Mesendoderm (in vitro differentiated cells): ENCODE measurements around the gene GLI3.

Experiments
- DNase-seq: peaks from one replicate; pipeline ENCODE4 v3.0.0; 2013
- H2AK5ac ChIP-seq: 2 replicates; pipeline ENCODE4 v1.6.1; 2013; ENCODE audit warnings: low read length, inconsistent platforms
- H2BK120ac ChIP-seq: 2 replicates; pipeline ENCODE4 v1.6.1; 2013; ENCODE audit warnings: low read depth, mild to moderate bottlenecking, low read length, moderate library complexity, mixed read lengths
- H2BK15ac ChIP-seq: replicated peaks from 2 replicates; pipeline ENCODE4 v1.6.1; 2013; ENCODE audit warnings: low read depth, mild to moderate bottlenecking, moderate library complexity
- H2BK5ac ChIP-seq: 2 replicates; pipeline ENCODE4 v1.6.1; 2013; ENCODE audit warnings: low read length, inconsistent platforms
- H3K18ac ChIP-seq: 2 replicates; pipeline ENCODE4 v1.6.1; 2013; ENCODE audit warnings: mild to moderate bottlenecking, low read length, mixed read lengths
- H3K23ac ChIP-seq: one replicate; pipeline ENCODE4 v1.6.1; 2013; ENCODE audit warnings: low read length
- H3K27ac ChIP-seq: 2 replicates; pipeline ENCODE4 v1.5.1; 2013; ENCODE audit warnings: low read depth, mild to moderate bottlenecking, inconsistent platforms, low read length, moderate library complexity
- H3K27me3 ChIP-seq: 2 replicates; pipeline ENCODE4 v1.6.1; 2013; ENCODE audit warnings: low read length, control low read depth, mild to moderate bottlenecking, inconsistent platforms; ENCODE audit not compliant: insufficient read depth, poor library complexity
- H3K36me3 ChIP-seq: 2 replicates; pipeline ENCODE4 v1.6.1; 2013; ENCODE audit warnings: low read length, inconsistent platforms; ENCODE audit not compliant: control insufficient read depth, insufficient read depth
- H3K4ac ChIP-seq: one replicate; pipeline ENCODE4 v1.6.1; 2013; ENCODE audit warnings: low read depth, mild to moderate bottlenecking, low read length, moderate library complexity
- H3K4me1 ChIP-seq: 2 replicates; pipeline ENCODE4 v1.6.1; 2013; ENCODE audit warnings: low read depth, low read length, inconsistent platforms; ENCODE audit not compliant: control insufficient read depth
- H3K4me2 ChIP-seq: 2 replicates; pipeline ENCODE4 v1.6.1; 2013; ENCODE audit warnings: low read length
- H3K4me3 ChIP-seq: 2 replicates; pipeline ENCODE4 v1.5.1; 2013; ENCODE audit warnings: mild to moderate bottlenecking, low read length
- H3K56ac ChIP-seq: one replicate; pipeline ENCODE4 v1.6.1; 2013; ENCODE audit warnings: low read length
- H3K79me1 ChIP-seq: 2 replicates; pipeline ENCODE4 v1.6.1; 2013; ENCODE audit warnings: low read length, inconsistent platforms
- H3K79me2 ChIP-seq: 2 replicates; pipeline ENCODE4 v1.6.1; 2013; ENCODE audit warnings: mild to moderate bottlenecking, low read length; ENCODE audit not compliant: control insufficient read depth, insufficient read depth
- H3K9ac ChIP-seq: 2 replicates; pipeline ENCODE4 v1.6.1; 2013; ENCODE audit warnings: low read length, inconsistent platforms
- H4K5ac ChIP-seq: one replicate; pipeline ENCODE4 v1.6.1; 2013; ENCODE audit warnings: low read length
- H4K8ac ChIP-seq: one replicate; pipeline ENCODE4 v1.6.1; 2013; ENCODE audit warnings: low read depth, mild to moderate bottlenecking, control low read depth, low read length, moderate library complexity
- WGBS: extraction: QIAGEN DNeasy Blood & Tissue Kit; methylation state at CpG from one replicate; pipeline ENCODE4 v1.1.7; 2013; ENCODE audit warnings: low lambda C conversion rate, missing lambda C conversion rate; ENCODE audit not compliant: insufficient coverage; ENCODE audit errors: extremely low coverage; 5-methylcytosine and 5-hydroxymethylcytosine counted together

The GLI3 gene

GRCh38 chr7:42022791-42023190, 214.2 kb downstream of the GLI3 start:
- whole genome bisulfite sequencing, result no CpG with 5 or more reads among the region's 2 CpGs
- no peak overlapping the region for H2BK120ac ChIP-seq

GRCh38 chr7:42022056-42022455, 215.0 kb downstream of the GLI3 start:
- H3K36me3 ChIP-seq, result no peaks in the 10 kb centered on the region
- no peak overlapping the region for H2BK15ac ChIP-seq

More at GRCh38 chr7:42022791-42023190, 214.2 kb downstream of the GLI3 start:
- Histone ChIP-seq H2BK15ac (no peak overlapping the region), H3K4me3 (no peak overlapping the region), H3K4me1 (no peaks in the 10 kb centered on the region), H3K79me2 (no peaks in the 10 kb centered on the region), H3K56ac (no peak overlapping the region), H3K4ac (no peak overlapping the region), H3K36me3 (no peaks in the 10 kb centered on the region), H3K4me2 (no peak overlapping the region), H3K9ac (no peak overlapping the region), H3K79me1 (no peaks in the 10 kb centered on the region), H3K23ac (no peak overlapping the region), H3K18ac (no peak overlapping the region), H2BK5ac (no peak overlapping the region), H2AK5ac (no peak overlapping the region), H3K27ac (no peak overlapping the region), H3K27me3 (no peaks in the 10 kb centered on the region), H4K5ac (no peak overlapping the region), H4K8ac (no peak overlapping the region)
- no peak for DNase-seq

GRCh38 chr7:42021631-42022030, 215.4 kb downstream of the GLI3 start:
- no peaks in the 10 kb centered on the region for H3K27me3 ChIP-seq
- no CpG with 5 or more reads among the region's 3 CpGs for WGBS
- no peak overlapping the region for H4K8ac ChIP-seq
- no peak overlapping the region for H4K5ac ChIP-seq
- no peak overlapping the region for H3K4me3 ChIP-seq
- H3K79me1 ChIP-seq, result no peaks in the 10 kb centered on the region
- no peak overlapping the region for H3K9ac ChIP-seq
- no peak overlapping the region for H3K23ac ChIP-seq
- no peak overlapping the region for H3K56ac ChIP-seq
- H3K4me2 ChIP-seq, result no peak overlapping the region
- no peak overlapping the region for H2BK15ac ChIP-seq
- no peak overlapping the region for H2BK120ac ChIP-seq
- H3K4ac ChIP-seq, result no peak overlapping the region
- H2AK5ac ChIP-seq, result no peak overlapping the region
- no peaks in the 10 kb centered on the region for H3K79me2 ChIP-seq
- H2BK5ac ChIP-seq, result no peak overlapping the region
- no peaks in the 10 kb centered on the region for H3K36me3 ChIP-seq
- DNase-seq, result no peak
- H3K18ac ChIP-seq, result no peak overlapping the region
- no peak overlapping the region for H3K27ac ChIP-seq
- no peaks in the 10 kb centered on the region for H3K4me1 ChIP-seq

More at GRCh38 chr7:42022056-42022455, 215.0 kb downstream of the GLI3 start:
- H3K4me2 ChIP-seq, result no peak overlapping the region
- H3K27ac ChIP-seq, result no peak overlapping the region
- H4K8ac ChIP-seq, result no peak overlapping the region
- no peaks in the 10 kb centered on the region for H3K79me1 ChIP-seq
- no peak overlapping the region for H2BK120ac ChIP-seq
- H2AK5ac ChIP-seq, result no peak overlapping the region
- WGBS, result no CpG with 5 or more reads among the region's 6 CpGs
- no peak overlapping the region for H3K56ac ChIP-seq
- H3K9ac ChIP-seq, result no peak overlapping the region
- no peaks in the 10 kb centered on the region for H3K27me3 ChIP-seq
- DNase-seq, result no peak
- no peak overlapping the region for H3K18ac ChIP-seq
- no peak overlapping the region for H3K23ac ChIP-seq
- H4K5ac ChIP-seq, result no peak overlapping the region
- H3K4me1 ChIP-seq, result no peaks in the 10 kb centered on the region
- H3K4me3 ChIP-seq, result no peak overlapping the region
- no peak overlapping the region for H2BK5ac ChIP-seq
- no peak overlapping the region for H3K4ac ChIP-seq
- H3K79me2 ChIP-seq, result no peaks in the 10 kb centered on the region

- H3K4me1 ChIP-seq, result no peaks in the 10 kb centered on the region
- no peak overlapping the region for H3K23ac ChIP-seq
- H3K4ac ChIP-seq, result no peak overlapping the region
- H3K27ac ChIP-seq, result no peak overlapping the region
- no peak overlapping the region for H3K4me3 ChIP-seq
- no CpG with 5 or more reads among the region's 7 CpGs for WGBS
- H3K79me2 ChIP-seq, result no peaks in the 10 kb centered on the region
- H3K56ac ChIP-seq, result no peak overlapping the region
- no peak overlapping the region for H3K4me2 ChIP-seq
- H3K36me3 ChIP-seq, result no peaks in the 10 kb centered on the region
- H3K18ac ChIP-seq, result no peak overlapping the region
- no peaks in the 10 kb centered on the region for H3K27me3 ChIP-seq
- H4K8ac ChIP-seq, result no peak overlapping the region
- no peak overlapping the region for H2AK5ac ChIP-seq
- DNase-seq, result no peak
- H2BK5ac ChIP-seq, result no peak overlapping the region
- H3K9ac ChIP-seq, result no peak overlapping the region
- H2BK120ac ChIP-seq, result no peak overlapping the region
- H3K79me1 ChIP-seq, result no peaks in the 10 kb centered on the region
- H2BK15ac ChIP-seq, result no peak overlapping the region
- H4K5ac ChIP-seq, result no peak overlapping the region
Measured at GRCh38 chr7:42020061-42020460, 216.9 kb downstream of the GLI3 start.

DNA sequence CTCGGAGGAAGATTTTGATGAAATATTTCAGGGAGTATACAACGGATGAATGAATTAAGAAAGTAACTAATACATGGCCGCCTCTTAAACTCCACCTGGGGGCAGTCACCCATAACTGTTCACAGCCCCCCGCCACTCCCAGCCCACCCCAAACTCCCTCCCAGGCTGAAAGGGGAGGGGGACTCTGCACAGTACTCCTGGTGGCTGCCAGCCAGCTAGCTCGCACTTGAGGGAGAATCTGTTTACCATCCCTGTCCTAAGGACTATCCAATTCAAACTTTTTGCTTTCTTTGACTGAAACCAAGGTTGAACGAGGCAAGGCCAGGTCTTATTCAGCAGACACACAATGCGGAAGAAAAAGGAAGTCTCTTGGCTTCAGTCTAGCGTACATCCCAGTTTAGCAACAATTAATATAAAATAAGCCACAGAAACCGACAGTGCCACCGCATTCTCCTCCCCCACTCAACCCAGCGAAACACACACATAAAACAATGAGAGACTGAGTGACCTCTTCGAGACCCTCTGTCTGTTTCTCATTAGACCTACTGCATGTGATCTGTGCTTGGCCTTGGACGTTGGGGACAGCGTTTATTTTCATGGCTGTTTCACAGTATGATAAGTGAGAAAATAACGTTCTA, 219.5 kb downstream of the GLI3 start:
- Histone ChIP-seq H2BK15ac (no peak overlapping the region), H3K4ac (no peak overlapping the region), H2BK5ac (no peak overlapping the region), H3K27me3 (no peaks in the 10 kb centered on the region), H3K36me3 (no peaks in the 10 kb centered on the region), H3K18ac (no peak overlapping the region), H3K4me1 (no peaks in the 10 kb centered on the region), H4K5ac (no peak overlapping the region), H3K27ac (no peak overlapping the region), H3K4me3 (no peak overlapping the region), H4K8ac (no peak overlapping the region), H3K79me2 (no peaks in the 10 kb centered on the region), H3K56ac (no peak overlapping the region), H3K4me2 (no peak overlapping the region), H3K79me1 (no peaks in the 10 kb centered on the region), H2AK5ac (no peak overlapping the region), H2BK120ac (no peak overlapping the region), H3K9ac (no peak overlapping the region), H3K23ac (no peak overlapping the region)
- DNase-seq, result no peak
- WGBS, result no CpG with 5 or more reads among the region's 15 CpGs

GRCh38 chr7:42016517-42016916, 220.5 kb downstream of the GLI3 start:
- Histone ChIP-seq H3K36me3 (no peaks in the 10 kb centered on the region), H2BK120ac (no peak overlapping the region), H3K4me1 (no peaks in the 10 kb centered on the region), H3K23ac (no peak overlapping the region), H3K56ac (no peak overlapping the region), H3K79me2 (no peaks in the 10 kb centered on the region), H3K4me2 (no peak overlapping the region), H3K4me3 (no peak overlapping the region), H2BK5ac (no peak overlapping the region), H2AK5ac (no peak overlapping the region), H4K8ac (no peak overlapping the region), H3K27me3 (no peaks in the 10 kb centered on the region), H4K5ac (no peak overlapping the region), H3K9ac (no peak overlapping the region), H3K79me1 (no peaks in the 10 kb centered on the region), H3K4ac (no peak overlapping the region), H2BK15ac (no peak overlapping the region), H3K27ac (no peak overlapping the region), H3K18ac (no peak overlapping the region)
- no CpG with 5 or more reads among the region's 3 CpGs for WGBS
- no peak for DNase-seq
